H1 (cell line): Measurements from ENCODE around the gene FRMD5. TPM values are rescaled to one million over a fixed set of nuclear protein-coding genes. Genes with fewer than 3 reads are reported as not detected.

Source experiments
- CTCF ChIA-PET: fragments of 300-600 bp; sonication (Branson Sonifier 250); formaldehyde crosslinking; loops from one replicate; lab custom pipeline; 2021; ENCODE audit not compliant: partially characterized antibody; lab: Charles Lee
- POLR2A ChIA-PET: fragments of 300-600 bp; sonication (Branson Sonifier 250); formaldehyde crosslinking; loops from one replicate; lab custom pipeline; 2021; ENCODE audit warnings: inconsistent platforms; ENCODE audit not compliant: partially characterized antibody; lab: Charles Lee
- DNase-seq, 2 experiments: peaks; one replicate each; pipeline versions ENCODE4 v3.0.0 to v3.0.0-alpha.2; 2010 to 2022; ENCODE audit warnings: low spot score in 2 of 2, low read depth in 1 of 2, mixed read lengths in 1 of 2
- FAIRE-seq: peaks from 2 replicates; lab custom pipeline; 2011; peaks lifted over from hg19 to GRCh38; lab: Jason Lieb, UNC
- H2AFZ ChIP-seq: 2 replicates; pipeline ENCODE4 v1.8.1; 2012; ENCODE audit warnings: low read length, inconsistent platforms
- H2AK5ac ChIP-seq: 2 replicates; pipeline ENCODE4 v1.6.1; 2013; ENCODE audit warnings: low read depth, low read length
- H2BK120ac ChIP-seq: replicated peaks from 2 replicates; pipeline ENCODE3; 2013; ENCODE audit warnings: low read depth, low read length, inconsistent platforms
- H2BK12ac ChIP-seq: 2 replicates; pipeline ENCODE4 v1.6.1; 2013; ENCODE audit warnings: low read depth, low read length
- H2BK15ac ChIP-seq: 2 replicates; pipeline ENCODE4 v1.6.1; 2013; ENCODE audit warnings: low read length
- H2BK20ac ChIP-seq: 2 replicates; pipeline ENCODE4 v1.6.1; 2013; ENCODE audit warnings: low read length
- H2BK5ac ChIP-seq: 2 replicates; pipeline ENCODE4 v1.6.1; 2013; ENCODE audit warnings: low read depth, low read length
- H3K14ac ChIP-seq: 2 replicates; pipeline ENCODE4 v1.6.1; 2013; ENCODE audit warnings: inconsistent platforms; ENCODE audit not compliant: insufficient read length
- H3K18ac ChIP-seq: 2 replicates; pipeline ENCODE4 v1.6.1; 2013; ENCODE audit warnings: low read length; ENCODE audit errors: extremely low read depth
- H3K23ac ChIP-seq: 2 replicates; pipeline ENCODE4 v1.6.1; 2013; ENCODE audit warnings: inconsistent platforms; ENCODE audit not compliant: insufficient read length
- H3K23me2 ChIP-seq: 2 replicates; pipeline ENCODE4 v1.6.1; 2013; ENCODE audit warnings: low read depth, low read length
- H3K27ac ChIP-seq: 2 replicates; pipeline ENCODE4 v1.6.1; 2011; ENCODE audit warnings: low read depth, low read length, inconsistent platforms
- H3K27me3 ChIP-seq, 4 experiments: replicated peaks in 1 of 4; 1 replicate in 1 of 4; 2 replicates in 3 of 4; pipeline versions ENCODE4 v1.6.1 to v1.8.1; 2011 to 2013; ENCODE audit warnings: low read length in 3 of 4, mild to moderate bottlenecking in 3 of 4, inconsistent platforms in 2 of 4, mixed read lengths in 2 of 4, moderate library complexity in 1 of 4; ENCODE audit not compliant: control insufficient read depth in 3 of 4, insufficient read depth in 3 of 4; ENCODE audit errors: extremely low read depth in 1 of 4
- H3K36me3 ChIP-seq, 4 experiments: 2 replicates each; pipeline versions ENCODE4 v1.6.1 to v1.8.1; 2011 to 2013; ENCODE audit warnings: mild to moderate bottlenecking in 4 of 4, low read length in 3 of 4, moderate library complexity in 2 of 4, control low read depth in 1 of 4, inconsistent platforms in 1 of 4; ENCODE audit not compliant: insufficient read depth in 4 of 4, control insufficient read depth in 2 of 4
- H3K4ac ChIP-seq: replicated peaks from 2 replicates; pipeline ENCODE3; 2013; ENCODE audit warnings: low read length, low read depth, mixed read lengths, inconsistent platforms; ENCODE audit not compliant: insufficient read length
- H3K4me1 ChIP-seq, 4 experiments: replicated peaks in 1 of 4; 1 replicate in 1 of 4; 2 replicates in 3 of 4; pipeline versions ENCODE4 v1.6.1 to v1.8.1; 2011 to 2013; ENCODE audit warnings: low read length in 3 of 4, inconsistent platforms in 2 of 4, mixed read lengths in 1 of 4; ENCODE audit not compliant: insufficient read depth in 4 of 4, control insufficient read depth in 3 of 4
- H3K4me2 ChIP-seq, 2 experiments: 2 replicates each; pipeline versions ENCODE4 v1.6.1 to v1.8.1; 2011 to 2013; ENCODE audit warnings: low read depth in 2 of 2, low read length in 2 of 2, control low read depth in 1 of 2, inconsistent platforms in 1 of 2, mild to moderate bottlenecking in 1 of 2; ENCODE audit not compliant: insufficient read depth in 1 of 2
- H3K4me3 ChIP-seq, 4 experiments: fragments of 200-600, 300-600 bp in 1 of 4; sonication (generic), shearing (Covaris generic), sonication (Bioruptor Twin) in 1 of 4; 2 replicates each; pipeline versions ENCODE4 v1.5.1 to v1.8.1; 2011 to 2016; ENCODE audit warnings: low read length in 4 of 4, low read depth in 3 of 4, control low read depth in 2 of 4, inconsistent platforms in 2 of 4, mild to moderate bottlenecking in 2 of 4, mixed read lengths in 1 of 4, moderate library complexity in 1 of 4; ENCODE audit not compliant: insufficient read depth in 2 of 4; ENCODE audit errors: extremely low read depth in 1 of 4
- H3K56ac ChIP-seq: replicated peaks from 2 replicates; pipeline ENCODE3; 2013; ENCODE audit warnings: low read depth, mild to moderate bottlenecking, mixed read lengths, low read length, inconsistent platforms; ENCODE audit not compliant: insufficient read length
- H3K79me1 ChIP-seq: 2 replicates; pipeline ENCODE4 v1.6.1; 2013; ENCODE audit warnings: low read depth, low read length, control low read depth
- H3K79me2 ChIP-seq, 2 experiments: 2 replicates each; pipeline versions ENCODE4 v1.6.1 to v1.8.1; 2012 to 2013; ENCODE audit warnings: low read length in 2 of 2, mild to moderate bottlenecking in 2 of 2, inconsistent platforms in 1 of 2; ENCODE audit not compliant: insufficient read depth in 2 of 2, control insufficient read depth in 1 of 2
- H3K9ac ChIP-seq, 4 experiments: replicated peaks in 1 of 4; 1 replicate in 1 of 4; 2 replicates in 3 of 4; pipeline versions ENCODE4 v1.6.1 to v1.8.1; 2011 to 2013; ENCODE audit warnings: low read depth in 3 of 4, low read length in 3 of 4, control low read depth in 2 of 4, mild to moderate bottlenecking in 2 of 4, moderate library complexity in 2 of 4, inconsistent platforms in 1 of 4; ENCODE audit errors: extremely low read depth in 1 of 4
- H3K9me3 ChIP-seq, 2 experiments: 2 replicates each; pipeline versions ENCODE4 v1.6.1 to v1.8.1; 2012 to 2013; ENCODE audit warnings: mild to moderate bottlenecking in 2 of 2, moderate library complexity in 2 of 2, control low read depth in 1 of 2, inconsistent platforms in 1 of 2, low read depth in 1 of 2, low read length in 1 of 2, mixed read lengths in 1 of 2; ENCODE audit not compliant: insufficient read depth in 2 of 2
- H4K20me1 ChIP-seq, 2 experiments: replicated peaks in 1 of 2; 2 replicates each; pipeline versions ENCODE3 to v1.8.1; 2011 to 2013; ENCODE audit warnings: inconsistent platforms in 2 of 2, low read length in 2 of 2, mild to moderate bottlenecking in 1 of 2; ENCODE audit not compliant: insufficient read depth in 2 of 2, control insufficient read depth in 1 of 2
- H4K5ac ChIP-seq: 2 replicates; pipeline ENCODE4 v1.6.1; 2013; ENCODE audit warnings: low read length, low read depth, mixed read lengths, inconsistent platforms; ENCODE audit not compliant: insufficient read length
- H4K8ac ChIP-seq: 2 replicates; pipeline ENCODE4 v1.8.0; 2013; ENCODE audit warnings: mild to moderate bottlenecking, moderate library complexity, low read length, inconsistent platforms; ENCODE audit not compliant: insufficient read depth; ENCODE audit errors: extremely low read depth
- H4K91ac ChIP-seq: replicated peaks from 2 replicates; pipeline ENCODE3; 2013; ENCODE audit warnings: low read length, mixed read lengths, inconsistent platforms; ENCODE audit not compliant: insufficient read length
- ATF3 ChIP-seq: IDR thresholded peaks from 2 replicates; pipeline ENCODE4 v1.6.1; 2011; ENCODE audit warnings: low read depth, mild to moderate bottlenecking, low read length; ENCODE audit not compliant: insufficient read depth
- BACH1 ChIP-seq: IDR thresholded peaks from 2 replicates; pipeline ENCODE4 v1.6.1; 2012; ENCODE audit warnings: low read length, improper control_type of control experiment
- CBX5 ChIP-seq: fragments of 300-800, 300-1000 bp; sonication (generic); IDR thresholded peaks from 2 replicates; pipeline ENCODE4 v1.7.1; 2016; ENCODE audit warnings: antibody characterized with exemption, low read length, low read depth
- CTCF ChIP-seq, 3 experiments: IDR thresholded peaks; 1 replicate in 2 of 3; 2 replicates in 1 of 3; pipeline versions ENCODE4 v1.5.1 to v1.6.1; 2011; ENCODE audit warnings: low read length in 3 of 3, mild to moderate bottlenecking in 3 of 3, inconsistent platforms in 2 of 3, low read depth in 1 of 3, moderate library complexity in 1 of 3; ENCODE audit not compliant: insufficient read depth in 1 of 3; ENCODE audit errors: control extremely low read depth in 1 of 3
- SIN3A ChIP-seq, 2 experiments: IDR thresholded peaks in 1 of 2; conservative IDR thresholded peaks in 1 of 2; 2 replicates each; pipeline ENCODE4 v1.6.1; 2011 to 2012; ENCODE audit warnings: low read length in 2 of 2, improper control_type of control experiment in 1 of 2, low read depth in 1 of 2, mild to moderate bottlenecking in 1 of 2
- TEAD4 ChIP-seq: IDR thresholded peaks from 2 replicates; pipeline ENCODE4 v1.6.1; 2012; ENCODE audit warnings: low read depth, low read length, inconsistent platforms, mixed read lengths
- WGBS, 2 experiments: shearing (Covaris generic) in 1 of 2; methylation state at CpG; one replicate each; pipeline versions ENCODE4 v1.1.6 to v1.1.7; 2013 to 2015; ENCODE audit warnings: low lambda C conversion rate in 2 of 2, mixed read lengths in 2 of 2, inconsistent platforms in 1 of 2, low coverage in 1 of 2, missing lambda C conversion rate in 1 of 2; ENCODE audit not compliant: insufficient replicate concordance in 2 of 2, insufficient coverage in 1 of 2, insufficient read length in 1 of 2; ENCODE audit errors: extremely low coverage in 1 of 2, missing lambda C conversion rate in 1 of 2; 5-methylcytosine and 5-hydroxymethylcytosine counted together
- polyA plus RNA-seq, 7 experiments: library from polyadenylated mRNA; depleted of rRNA in 3 of 7; stranded (reverse) in 5 of 7; unstranded in 2 of 7; fragments of >200 nt in 5 of 7; fragments of 200-250 nt in 2 of 7; gene quantifications; 1 replicate in 5 of 7; 2 replicates in 1 of 7; 4 replicates in 1 of 7; pipeline versions ENCODE4 v1.2.1 to v1.2.3, GENCODE V29; 2011 to 2013; ENCODE audit warnings: missing spikeins in 2 of 7, mixed read lengths in 2 of 7
- total RNA-seq: library from RNA; stranded (reverse); fragmentation: NEBNext Ultra II Directional; extraction: Animal tissue kit (Norgen Biotek cat#: 25700); gene quantifications from 2 replicates; pipeline ENCODE4 v1.2.1, GENCODE V29; 2021

Gene FRMD5
- total and polyA plus RNA-seq, 2 of the 8 experiments (the other 6 are each of a cell fraction or from before 2014, with no cell fraction given) = 10.1 to 12.6 TPM

- Histone ChIP-seq H3K27ac (no peak overlapping the region), H2BK20ac (no peak overlapping the region), H2BK120ac (no peak overlapping the region), H2AK5ac (no peak overlapping the region), H4K8ac (no peak overlapping the region), H3K23ac (no peak overlapping the region), H4K91ac (no peak overlapping the region), H3K4me1 (no peaks in the 10 kb centered on the region), H3K79me2 (no peaks in the 10 kb centered on the region), H3K79me1 (no peaks in the 10 kb centered on the region), H2AFZ (no peak overlapping the region), H3K18ac (no peak overlapping the region), H2BK12ac (no peak overlapping the region), H2BK15ac (no peak overlapping the region), H3K14ac (no peak overlapping the region), H4K5ac (no peak overlapping the region), H3K36me3 (no peaks in the 10 kb centered on the region), H3K4me3 (no peak overlapping the region), H3K9me3 (no peaks in the 10 kb centered on the region), H3K27me3 (no peaks in the 10 kb centered on the region), H3K4me2 (no peak overlapping the region), H2BK5ac (no peak overlapping the region), H3K9ac (no peak overlapping the region), H3K23me2 (no peaks in the 10 kb centered on the region), H3K56ac (no peak overlapping the region), H4K20me1 (peaks cover 0 to 1% of the 10 kb centered on the region in 2 experiments), H3K4ac (no peak overlapping the region)
- WGBS, 2 experiments = 81% methylated on average over 1 of the region's 1 CpG; no CpG with 5 or more reads in 1 of the 2 experiments
- CTCF ChIA-PET = no interaction called here
- FAIRE-seq = no peak
- no peak for DNase-seq
- POLR2A ChIA-PET = no interaction called here
- TF ChIP-seq TEAD4 (no peak), SIN3A (conservative IDR thresholded peaks at IDR 0.05 in 1 of 2, IDR thresholded peaks at IDR 0.05 in 1 of 2; ENCODE audit: low read depth in 1 of 2, low read length in 2 of 2) (no peak), CBX5 (no peak), BACH1 (no peak), ATF3 (no peak), CTCF (IDR thresholded peaks at IDR 0.05; ENCODE audit: control extremely low read depth in 1 of 3, insufficient read depth in 1 of 3, low read depth in 1 of 3, low read length in 3 of 3) (no peak)
Observed at GRCh38 chr15:44149224-44149623, 45.8 kb downstream of the FRMD5 start.
